WERI-Rb-1 (cell line): Measurements from ENCODE around the gene CAPG.

Experiments used
- DNase-seq: peaks from one replicate; pipeline ENCODE4 v3.0.0-alpha.2; 2020
- H3K27ac ChIP-seq: fragments of 250-450 bp; sonication (Bioruptor Pico); 2 replicates; pipeline ENCODE4 v1.5.1; 2020; ENCODE audit warnings: mild to moderate bottlenecking, moderate library complexity
- H3K27me3 ChIP-seq: fragments of 250-450 bp; sonication (Bioruptor Pico); 2 replicates; pipeline ENCODE4 v1.5.1; 2021; ENCODE audit warnings: mild to moderate bottlenecking, low read depth, moderate library complexity; ENCODE audit not compliant: insufficient read depth, severe bottlenecking
- H3K36me3 ChIP-seq: fragments of 250-450 bp; sonication (Bioruptor Pico); 2 replicates; pipeline ENCODE4 v1.5.1; 2020; ENCODE audit warnings: mild to moderate bottlenecking, moderate library complexity
- H3K4me3 ChIP-seq: 2 replicates; pipeline ENCODE4 v1.5.1; 2011; ENCODE audit warnings: low read depth, mild to moderate bottlenecking, control low read depth, low read length
- H3K9me3 ChIP-seq: fragments of 250-450 bp; sonication (Bioruptor Pico); 2 replicates; pipeline ENCODE4 v1.5.1; 2021; ENCODE audit warnings: mild to moderate bottlenecking, moderate library complexity; ENCODE audit not compliant: severe bottlenecking
- CTCF ChIP-seq: IDR thresholded peaks from 2 replicates; pipeline ENCODE4 v1.5.1; 2011; ENCODE audit warnings: low read depth, mild to moderate bottlenecking, control low read depth, inconsistent platforms, low read length

The CAPG gene

GRCh38 chr2:85447222-85447585, 37.0 kb upstream of the CAPG start:
- TF ChIP-seq CTCF: no peak
- DNase-seq: no peak
- no peak overlapping the region for H3K27ac ChIP-seq

GRCh38 chr2:85446296-85447221, 36.4 kb upstream of the CAPG start:
- no peak for TF ChIP-seq CTCF
- no peak for DNase-seq
- no peak overlapping the region for H3K4me3 ChIP-seq
- peak overlapping the region; percentile 28 for H3K27ac ChIP-seq
- no peaks in the 10 kb centered on the region for H3K36me3 ChIP-seq
- H3K27me3 ChIP-seq: no peaks in the 10 kb centered on the region
- H3K9me3 ChIP-seq: no peaks in the 10 kb centered on the region

More at GRCh38 chr2:85447222-85447585, 37.0 kb upstream of the CAPG start:
- no peaks in the 10 kb centered on the region for H3K9me3 ChIP-seq
- H3K36me3 ChIP-seq: no peaks in the 10 kb centered on the region
- H3K27me3 ChIP-seq: no peaks in the 10 kb centered on the region
- H3K4me3 ChIP-seq: no peak overlapping the region

- Histone ChIP-seq H3K27me3 (no peaks in the 10 kb centered on the region), H3K9me3 (no peaks in the 10 kb centered on the region), H3K4me3 (no peak overlapping the region), H3K27ac (peak overlapping the region; percentile 28), H3K36me3 (no peaks in the 10 kb centered on the region)
- TF ChIP-seq CTCF: no peak
- no peak for DNase-seq
These were observed 35.4 kb upstream of the CAPG start for GRCh38 chr2:85445316-85446295.

- H3K36me3 ChIP-seq: no peaks in the 10 kb centered on the region
- H3K27ac ChIP-seq: no peak overlapping the region
- no peaks in the 10 kb centered on the region for H3K27me3 ChIP-seq
- DNase-seq: no peak
- no peak overlapping the region for H3K4me3 ChIP-seq
- TF ChIP-seq CTCF: no peak
- H3K9me3 ChIP-seq: no peaks in the 10 kb centered on the region
These were observed 34.5 kb upstream of the CAPG start for GRCh38 chr2:85444629-85445172.

GRCh38 chr2:85441864-85442263, 31.7 kb upstream of the CAPG start:
- Histone ChIP-seq H3K27ac (no peak overlapping the region), H3K36me3 (no peaks in the 10 kb centered on the region), H3K4me3 (no peak overlapping the region), H3K27me3 (no peaks in the 10 kb centered on the region), H3K9me3 (no peaks in the 10 kb centered on the region)
- DNase-seq: no peak
- no peak for TF ChIP-seq CTCF
